GM12892 (cell line): ENCODE data around the gene SLC38A3.

Source experiments
- DNase-seq: peaks from one replicate; pipeline ENCODE4 v3.0.0; 2011; ENCODE audit not compliant: insufficient read length
- FAIRE-seq: peaks from 2 replicates; lab custom pipeline; 2011; peaks lifted over from hg19 to GRCh38; lab: Jason Lieb, UNC
- POLR2A ChIP-seq: IDR thresholded peaks from 2 replicates; pipeline ENCODE4 v1.6.1; 2011; ENCODE audit warnings: low read depth, low read length, control low read depth
- POLR2AphosphoS5 ChIP-seq: IDR thresholded peaks from 2 replicates; pipeline ENCODE4 v1.6.1; 2011; ENCODE audit warnings: low read depth, low read length, control low read depth
- TAF1 ChIP-seq: IDR thresholded peaks from 2 replicates; pipeline ENCODE4 v1.6.1; 2011; ENCODE audit warnings: low read depth, mild to moderate bottlenecking, control low read depth, low read length, borderline replicate concordance

SLC38A3 gene

DNA sequence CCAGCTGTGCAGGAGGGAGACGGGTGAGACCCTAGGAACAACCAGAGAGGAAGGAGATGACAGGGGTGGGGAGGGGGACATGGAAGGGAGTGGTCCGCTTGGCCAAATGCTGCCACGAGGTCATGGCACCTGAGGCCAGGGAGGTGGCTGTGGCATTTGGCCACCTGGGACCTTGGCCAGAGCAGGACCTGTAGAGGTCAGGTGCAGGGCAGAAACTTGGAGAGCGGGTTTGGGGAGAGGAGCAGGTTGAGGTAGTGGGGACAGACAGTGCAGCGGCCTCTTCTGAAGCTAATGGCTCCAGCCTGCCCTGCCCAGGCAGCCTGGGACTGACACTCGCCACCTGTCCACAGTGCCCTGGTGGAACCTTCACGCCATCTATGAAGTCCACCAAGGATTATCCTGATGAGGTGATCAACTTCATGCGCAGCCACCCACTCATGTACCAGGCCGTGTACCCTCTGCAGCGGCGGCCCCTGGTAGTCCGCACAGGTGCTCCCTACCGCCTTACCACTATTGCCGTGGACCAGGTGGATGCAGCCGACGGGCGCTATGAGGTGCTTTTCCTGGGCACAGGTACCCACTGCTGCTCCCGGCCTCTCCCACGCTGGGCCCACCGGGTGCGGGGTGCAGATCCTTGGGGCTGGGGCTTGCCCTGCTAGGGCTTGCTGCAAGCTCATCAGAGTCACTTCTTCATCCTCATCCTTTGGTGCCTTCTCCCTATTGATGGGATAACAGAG, 20.7 kb upstream of the SLC38A3 start:
- no peak for FAIRE-seq
- no peak for TF ChIP-seq POLR2A
- no peak for TF ChIP-seq POLR2AphosphoS5
- TF ChIP-seq TAF1: no peak
- DNase-seq: no peak

DNA sequence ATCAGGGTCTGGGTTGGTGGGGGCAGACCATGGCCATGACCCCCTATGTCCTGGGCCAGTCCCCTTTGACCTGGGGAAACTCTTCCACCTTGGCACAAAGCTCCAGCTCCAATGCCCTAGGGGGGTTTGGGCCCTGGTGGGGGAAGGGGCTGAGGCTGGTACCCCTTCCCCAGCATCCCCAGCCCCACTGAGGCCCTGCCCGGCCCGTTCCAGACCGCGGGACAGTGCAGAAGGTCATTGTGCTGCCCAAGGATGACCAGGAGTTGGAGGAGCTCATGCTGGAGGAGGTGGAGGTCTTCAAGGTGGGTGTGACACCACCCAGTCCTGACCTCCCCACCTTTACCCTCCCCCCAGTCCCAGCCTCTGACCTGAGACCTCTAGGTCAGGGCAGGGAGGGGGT, 19.8 kb upstream of the SLC38A3 start:
- no peak for FAIRE-seq
- DNase-seq: no peak
- TF ChIP-seq TAF1 (no peak), POLR2AphosphoS5 (no peak), POLR2A (no peak)

DNA sequence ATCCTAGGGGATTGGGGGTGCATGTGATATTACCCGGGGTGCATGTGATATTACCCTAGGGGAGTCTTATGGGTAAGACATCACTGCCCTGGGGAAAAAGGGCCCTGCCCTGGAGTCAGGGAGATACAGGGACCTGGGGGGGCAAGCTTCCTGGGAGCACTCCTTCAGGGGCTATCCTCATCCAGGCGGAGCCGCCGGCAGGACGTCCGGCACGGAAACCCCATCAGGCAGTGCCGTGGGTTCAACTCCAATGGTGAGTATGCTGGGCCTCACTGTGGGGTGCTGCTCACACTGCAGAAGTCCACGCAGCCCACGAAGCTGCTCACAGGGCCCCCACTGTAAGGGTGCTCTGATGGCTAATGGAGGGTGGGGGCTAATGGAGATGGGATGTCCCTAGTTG, 19.0 kb upstream of the SLC38A3 start:
- DNase-seq (no peak), FAIRE-seq (no peak)
- TF ChIP-seq POLR2A (no peak), POLR2AphosphoS5 (no peak), TAF1 (no peak)

DNA sequence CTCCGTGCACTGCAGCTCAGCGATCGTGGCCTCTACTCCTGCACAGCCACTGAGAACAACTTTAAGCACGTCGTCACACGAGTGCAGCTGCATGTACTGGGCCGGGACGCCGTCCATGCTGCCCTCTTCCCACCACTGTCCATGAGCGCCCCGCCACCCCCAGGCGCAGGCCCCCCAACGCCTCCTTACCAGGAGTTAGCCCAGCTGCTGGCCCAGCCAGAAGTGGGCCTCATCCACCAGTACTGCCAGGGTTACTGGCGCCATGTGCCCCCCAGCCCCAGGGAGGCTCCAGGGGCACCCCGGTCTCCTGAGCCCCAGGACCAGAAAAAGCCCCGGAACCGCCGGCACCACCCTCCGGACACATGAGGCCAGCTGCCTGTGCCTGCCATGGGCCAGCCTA, 17.3 kb upstream of the SLC38A3 start:
- no peak for FAIRE-seq
- no peak for TF ChIP-seq POLR2A
- no peak for TF ChIP-seq TAF1
- no peak for TF ChIP-seq POLR2AphosphoS5
- DNase-seq: no peak

DNA sequence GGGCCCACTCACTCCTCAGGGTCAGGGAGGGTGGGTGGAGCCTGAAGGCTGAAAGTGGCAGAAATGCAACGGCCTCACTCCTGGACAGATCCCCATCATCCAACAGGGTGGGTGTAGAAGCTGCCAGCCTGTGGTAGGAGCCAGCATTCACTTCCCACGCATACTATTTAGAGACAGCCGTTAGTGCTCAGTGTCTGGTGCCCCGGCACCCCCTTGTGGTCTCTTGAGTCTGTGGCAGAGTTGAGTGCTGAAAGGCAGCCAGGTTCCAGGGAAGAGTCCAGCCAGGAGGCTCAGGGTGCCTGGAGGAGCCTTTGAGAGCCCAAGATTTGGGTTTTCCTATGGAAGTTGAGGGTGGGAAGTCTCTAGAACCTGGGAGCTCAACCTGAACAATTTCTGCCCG, 15.8 kb upstream of the SLC38A3 start:
- FAIRE-seq: no peak
- TF ChIP-seq POLR2A (no peak), TAF1 (no peak), POLR2AphosphoS5 (no peak)
- no peak for DNase-seq

DNA sequence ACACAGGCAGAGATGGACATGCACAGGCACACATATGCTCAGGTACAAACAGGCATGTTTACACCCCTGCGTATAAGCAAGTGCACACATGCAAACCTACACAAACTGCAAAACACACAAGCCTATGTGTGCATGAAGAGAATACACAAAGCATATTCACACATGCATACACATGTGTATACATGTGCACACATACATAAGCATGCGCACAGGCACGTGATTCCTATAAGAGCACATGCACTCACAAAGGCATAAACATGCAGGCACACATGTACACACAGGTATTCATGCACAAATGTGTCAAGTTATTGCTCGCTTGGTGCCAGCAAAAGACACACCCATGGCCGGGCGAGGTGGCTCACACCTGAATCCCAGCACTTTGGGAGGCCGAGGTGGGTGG, 15.1 kb upstream of the SLC38A3 start:
- TF ChIP-seq POLR2AphosphoS5 (no peak), TAF1 (no peak), POLR2A (no peak)
- FAIRE-seq (no peak), DNase-seq (no peak)

DNA sequence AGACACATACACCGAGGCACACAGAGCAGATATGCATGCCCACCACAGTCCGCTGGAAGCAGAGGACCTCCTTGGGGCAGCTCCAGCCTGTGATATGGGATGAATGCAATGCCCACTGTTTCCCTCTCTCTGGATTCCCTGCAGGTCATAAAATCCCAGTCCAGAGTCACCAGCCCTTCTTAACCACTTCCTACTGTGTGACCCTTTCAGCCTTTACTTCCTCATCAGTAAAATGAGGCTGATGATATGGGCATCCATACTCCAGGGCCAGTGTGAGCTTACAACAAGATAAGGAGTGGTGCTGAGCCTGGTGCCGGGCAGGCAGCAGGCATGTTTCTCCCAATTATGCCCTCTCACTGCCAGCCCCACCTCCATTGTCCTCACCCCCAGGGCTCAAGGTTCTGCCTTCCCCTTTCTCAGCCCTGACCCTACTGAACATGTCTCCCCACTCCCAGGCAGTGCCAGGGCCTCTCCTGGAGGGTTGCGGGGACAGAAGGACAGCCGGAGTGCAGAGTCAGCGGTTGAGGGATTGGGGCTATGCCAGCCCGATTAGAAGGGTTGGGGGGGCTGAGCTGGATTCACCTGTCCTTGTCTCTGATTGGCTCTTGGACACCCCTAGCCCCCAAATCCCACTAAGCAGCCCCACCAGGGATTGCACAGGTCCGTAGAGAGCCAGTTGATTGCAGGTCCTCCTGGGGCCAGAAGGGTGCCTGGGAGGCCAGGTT, 14.0 kb upstream of the SLC38A3 start, which contains the start of gene GNAT1:
GNAT1 (plus strand) TSS at position 675 of the 725 bp plus-strand sequence. CDS start 116 bp downstream, outside the sequence.
- no peak for DNase-seq
- no peak for FAIRE-seq

DNA sequence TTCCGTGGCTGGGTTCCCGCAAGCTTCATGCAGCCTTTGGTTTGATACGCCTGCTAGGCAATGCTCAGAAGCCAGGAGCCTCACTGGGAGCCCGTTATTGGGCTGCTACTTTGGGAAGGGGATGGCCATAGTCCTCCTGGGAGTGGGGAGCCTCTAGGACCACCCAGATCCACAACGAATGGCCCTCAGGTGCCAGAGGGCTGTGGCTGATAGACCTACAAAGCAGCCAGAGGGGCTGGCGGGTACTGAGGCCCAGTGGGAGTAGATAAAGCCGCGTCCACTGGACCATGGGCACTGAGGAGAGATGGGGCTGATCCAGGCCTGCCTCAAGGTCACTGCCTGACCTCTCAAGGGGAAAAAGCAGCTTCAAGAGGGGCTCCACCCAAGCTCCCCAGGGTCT, 12.9 kb upstream of the SLC38A3 start:
- DNase-seq (no peak), FAIRE-seq (no peak)
- no peak for TF ChIP-seq POLR2AphosphoS5
- TF ChIP-seq TAF1: no peak
- no peak for TF ChIP-seq POLR2A

More for the DNA sequence above, 14.0 kb upstream of the SLC38A3 start, which contains the start of gene GNAT1:
- TF ChIP-seq TAF1 (no peak), POLR2A (no peak), POLR2AphosphoS5 (no peak)

DNA sequence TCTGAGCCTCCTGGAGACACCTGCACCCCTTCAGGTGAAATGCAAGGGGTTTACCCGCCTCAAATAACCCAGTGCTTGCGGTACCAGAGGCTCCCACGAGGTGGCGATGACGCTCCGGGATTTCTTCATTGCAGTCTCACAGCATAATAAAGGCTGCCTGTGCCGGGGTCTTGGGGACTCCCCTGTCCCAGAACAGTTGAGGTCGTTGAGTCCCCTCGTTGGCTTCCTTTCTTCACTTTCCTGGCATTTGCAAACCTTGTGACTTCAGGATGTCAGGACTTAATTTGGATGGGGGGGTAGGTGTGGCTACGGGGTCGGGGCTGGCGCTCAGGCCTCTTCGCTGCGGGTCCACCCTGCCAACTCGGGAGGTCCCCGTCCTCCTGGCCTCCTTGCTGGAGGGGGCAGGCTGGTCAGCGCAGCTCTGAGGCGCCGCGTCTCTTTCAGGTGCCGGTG, 12.4 kb upstream of the SLC38A3 start:
- FAIRE-seq: peak; percentile 94
- peak; percentile 78 for DNase-seq
- no peak for TF ChIP-seq TAF1
- TF ChIP-seq POLR2AphosphoS5: no peak
- no peak for TF ChIP-seq POLR2A

DNA sequence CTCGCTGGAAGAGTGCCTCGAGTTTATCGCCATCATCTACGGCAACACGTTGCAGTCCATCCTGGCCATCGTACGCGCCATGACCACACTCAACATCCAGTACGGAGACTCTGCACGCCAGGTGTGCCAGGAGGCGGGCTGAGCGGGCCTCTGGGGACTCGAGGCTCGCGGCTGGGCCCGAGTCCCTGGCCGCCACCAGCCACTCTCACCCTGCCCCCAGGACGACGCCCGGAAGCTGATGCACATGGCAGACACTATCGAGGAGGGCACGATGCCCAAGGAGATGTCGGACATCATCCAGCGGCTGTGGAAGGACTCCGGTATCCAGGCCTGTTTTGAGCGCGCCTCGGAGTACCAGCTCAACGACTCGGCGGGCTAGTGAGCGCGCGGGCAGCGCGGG, 11.8 kb upstream of the SLC38A3 start:
- TF ChIP-seq TAF1 (no peak), POLR2AphosphoS5 (no peak), POLR2A (no peak)
- DNase-seq: no peak
- FAIRE-seq: no peak

DNA sequence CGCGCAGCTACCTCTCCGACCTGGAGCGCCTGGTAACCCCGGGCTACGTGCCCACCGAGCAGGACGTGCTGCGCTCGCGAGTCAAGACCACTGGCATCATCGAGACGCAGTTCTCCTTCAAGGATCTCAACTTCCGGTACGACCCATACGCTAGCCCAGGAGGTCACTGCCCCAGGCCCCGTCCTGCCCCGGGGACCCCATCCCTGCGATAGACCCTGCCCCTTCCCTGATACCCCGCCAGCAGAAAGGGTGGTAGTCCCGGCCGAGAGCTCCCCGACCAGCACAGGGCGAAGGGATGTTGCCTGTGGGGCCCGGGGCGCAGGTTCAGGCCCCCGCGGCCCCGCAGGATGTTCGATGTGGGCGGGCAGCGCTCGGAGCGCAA, 11.3 kb upstream of the SLC38A3 start:
- DNase-seq (no peak), FAIRE-seq (no peak)
- no peak for TF ChIP-seq POLR2A
- no peak for TF ChIP-seq POLR2AphosphoS5
- no peak for TF ChIP-seq TAF1
